ENCODE measurements around the gene PVALB.
"Not testable (repeated sequence)": the region's sequence is repeated elsewhere in the genome, so short reads cannot be mapped to it uniquely, and the experiment has no call there.

The PVALB gene

DNA sequence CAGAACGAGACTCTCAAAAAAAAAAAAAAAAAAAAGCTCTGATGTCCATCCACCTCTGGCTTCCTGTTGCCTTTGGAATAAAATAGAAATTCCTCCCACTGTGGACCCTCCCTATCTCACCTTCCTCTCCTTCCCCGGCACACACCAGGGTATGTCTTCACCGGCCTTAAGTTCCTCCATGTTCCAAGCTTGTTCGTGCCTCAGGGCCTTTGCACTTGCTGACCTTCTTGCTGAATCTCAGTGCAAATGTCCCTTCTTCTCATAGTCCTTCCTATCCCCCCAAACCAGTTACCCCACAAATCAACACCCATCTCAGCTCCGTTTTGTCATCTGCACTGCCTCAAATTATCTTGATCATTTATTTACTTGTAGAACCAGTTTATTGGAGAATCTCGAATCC lies 61.5 kb downstream of the PVALB start:
- no peak for DNase-seq (ENCODE audit: low read depth)
- TF ChIP-seq, protein P1, sequence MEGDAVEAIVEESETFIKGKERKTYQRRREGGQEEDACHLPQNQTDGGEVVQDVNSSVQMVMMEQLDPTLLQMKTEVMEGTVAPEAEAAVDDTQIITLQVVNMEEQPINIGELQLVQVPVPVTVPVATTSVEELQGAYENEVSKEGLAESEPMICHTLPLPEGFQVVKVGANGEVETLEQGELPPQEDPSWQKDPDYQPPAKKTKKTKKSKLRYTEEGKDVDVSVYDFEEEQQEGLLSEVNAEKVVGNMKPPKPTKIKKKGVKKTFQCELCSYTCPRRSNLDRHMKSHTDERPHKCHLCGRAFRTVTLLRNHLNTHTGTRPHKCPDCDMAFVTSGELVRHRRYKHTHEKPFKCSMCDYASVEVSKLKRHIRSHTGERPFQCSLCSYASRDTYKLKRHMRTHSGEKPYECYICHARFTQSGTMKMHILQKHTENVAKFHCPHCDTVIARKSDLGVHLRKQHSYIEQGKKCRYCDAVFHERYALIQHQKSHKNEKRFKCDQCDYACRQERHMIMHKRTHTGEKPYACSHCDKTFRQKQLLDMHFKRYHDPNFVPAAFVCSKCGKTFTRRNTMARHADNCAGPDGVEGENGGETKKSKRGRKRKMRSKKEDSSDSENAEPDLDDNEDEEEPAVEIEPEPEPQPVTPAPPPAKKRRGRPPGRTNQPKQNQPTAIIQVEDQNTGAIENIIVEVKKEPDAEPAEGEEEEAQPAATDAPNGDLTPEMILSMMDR (IDR thresholded peaks at IDR 0.05; ENCODE audit: low read length, missing control alignments): no peak
- no peak overlapping the region for H3K4me3 ChIP-seq (replicated peaks; ENCODE audit: low read depth, low read length)

DNA sequence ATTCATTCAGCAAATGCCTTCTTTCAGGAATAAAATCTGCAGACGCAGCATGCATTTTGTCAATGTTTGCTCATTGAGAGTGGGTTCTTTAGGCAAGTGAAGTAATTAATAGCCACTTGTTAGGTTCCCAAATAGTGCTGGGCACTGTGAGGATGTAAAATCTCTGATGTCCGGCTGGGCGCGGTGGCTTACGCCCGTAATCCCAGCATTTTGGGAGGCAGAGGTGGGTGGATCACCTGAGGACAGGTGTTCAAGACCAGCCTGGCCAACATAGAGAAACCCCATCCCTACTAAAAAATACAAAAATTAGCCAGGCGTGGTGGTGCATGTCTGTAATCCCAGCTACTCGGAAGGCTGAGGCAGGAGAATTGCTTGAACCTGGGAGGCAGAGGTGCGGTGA lies 62.0 kb downstream of the PVALB start:
- H3K4me3 ChIP-seq (replicated peaks; ENCODE audit: low read depth, low read length); DNase-seq (ENCODE audit: low read depth): not testable (repeated sequence)

DNA sequence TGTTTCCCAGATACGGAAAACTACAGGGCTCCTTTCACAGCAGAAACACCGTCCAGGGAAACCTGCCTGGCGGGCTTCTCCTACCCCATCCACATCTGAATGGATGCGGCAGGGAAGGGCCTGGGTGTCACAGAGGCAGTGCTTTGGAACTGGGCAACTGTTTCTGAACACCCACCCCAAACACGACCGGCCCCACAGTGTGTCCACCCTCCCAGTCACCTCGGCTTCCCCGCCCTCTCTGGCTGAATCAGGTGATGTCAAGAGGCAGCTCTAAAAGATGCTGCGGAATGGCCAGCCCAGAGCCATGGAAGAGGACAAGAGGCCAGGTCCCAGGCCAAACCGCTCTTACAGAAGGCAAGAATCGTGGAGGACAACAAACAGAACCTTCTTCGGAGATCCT lies 62.9 kb downstream of the PVALB start:
- H3K4me3 ChIP-seq (replicated peaks; ENCODE audit: low read depth, low read length): no peak overlapping the region
- no peak for DNase-seq (ENCODE audit: low read depth)
- TF ChIP-seq, protein P1 (IDR thresholded peaks at IDR 0.05; ENCODE audit: low read length, missing control alignments): no peak

DNA sequence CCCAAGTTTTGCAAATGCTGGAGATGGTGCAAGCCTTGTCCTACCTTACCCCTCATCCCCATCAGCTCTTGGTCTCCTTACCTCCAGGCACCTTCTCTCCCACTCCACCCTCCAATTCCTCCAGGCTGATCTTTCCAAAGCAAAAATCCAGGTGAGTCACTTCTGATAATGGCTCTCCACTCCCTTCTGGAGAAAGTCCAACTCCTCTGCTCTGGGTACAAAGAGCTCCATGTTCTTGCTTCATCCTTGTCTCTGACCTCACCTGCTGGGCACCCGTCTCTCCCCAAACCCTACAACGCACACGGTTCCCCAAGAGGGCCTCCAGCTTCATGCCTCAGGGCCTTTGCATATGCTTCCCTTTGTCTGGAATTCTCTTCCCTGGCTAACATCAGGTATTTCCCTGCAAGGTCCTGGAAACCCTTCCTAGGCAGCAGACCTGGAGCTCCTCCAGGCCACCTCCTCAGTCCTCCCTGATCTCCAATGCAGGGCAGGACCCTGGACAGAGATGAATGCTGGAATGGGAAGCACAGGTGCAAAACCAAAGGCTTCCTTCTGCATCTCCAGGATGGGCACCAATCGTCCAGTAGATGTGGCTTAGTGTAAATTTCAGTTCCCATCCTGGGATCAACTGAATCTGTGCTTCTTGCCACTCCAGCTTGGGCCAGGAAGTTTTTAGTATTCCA lies 63.6 kb downstream of the PVALB start:
- no peak for DNase-seq (ENCODE audit: low read depth)
- TF ChIP-seq, protein P1 (IDR thresholded peaks at IDR 0.05; ENCODE audit: low read length, missing control alignments): no peak
- H3K4me3 ChIP-seq (replicated peaks; ENCODE audit: low read depth, low read length): no peak overlapping the region
